HG02623 (cell line): ENCODE measurements around the gene TMEM9B.
"Not testable (repeated sequence)": the region's sequence is repeated elsewhere in the genome, so short reads cannot be mapped to it uniquely, and the experiment has no call there.

Source experiments
- ATAC-seq: cut with Tn5 transposase; IDR thresholded peaks from one replicate; pipeline ENCODE4 v1.9.1; 2021; ENCODE audit warnings: moderate library complexity; ENCODE audit not compliant: unreplicated experiment

Gene TMEM9B

GRCh38 chr11:8964324-8965320, at the start of gene TMEM9B:
TSS of gene TMEM9B (minus strand) at chr11:8964442. CDS start at chr11:8964313, 129 bp downstream.
- peak; percentile 82 for ATAC-seq

DNA sequence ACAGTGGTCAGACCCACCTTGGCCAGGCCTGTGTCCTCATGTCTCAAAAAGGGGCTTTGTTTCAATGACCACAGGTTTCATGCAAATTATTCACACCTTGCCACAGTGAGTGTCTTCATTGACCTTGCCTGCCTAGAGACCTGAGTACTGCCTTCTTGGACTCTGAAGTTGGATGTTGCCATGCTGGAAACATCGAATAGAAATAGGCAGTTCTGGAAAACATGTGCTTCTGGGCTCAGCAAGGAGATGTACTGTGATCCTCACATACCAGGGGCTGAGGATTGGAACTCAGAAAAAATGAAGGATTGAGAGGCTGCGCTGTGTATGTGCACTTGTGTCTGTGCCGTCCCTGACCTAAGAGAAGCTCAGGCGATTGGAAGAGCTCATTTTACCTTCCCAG, 49.1 kb upstream of the TMEM9B start:
- ATAC-seq, result no peak

GRCh38 chr11:9009538-9009937, 45.3 kb upstream of the TMEM9B start:
- not testable (repeated sequence) for ATAC-seq

- ATAC-seq, result no peak
Observed at GRCh38 chr11:9008661-9009060, 44.4 kb upstream of the TMEM9B start.

DNA sequence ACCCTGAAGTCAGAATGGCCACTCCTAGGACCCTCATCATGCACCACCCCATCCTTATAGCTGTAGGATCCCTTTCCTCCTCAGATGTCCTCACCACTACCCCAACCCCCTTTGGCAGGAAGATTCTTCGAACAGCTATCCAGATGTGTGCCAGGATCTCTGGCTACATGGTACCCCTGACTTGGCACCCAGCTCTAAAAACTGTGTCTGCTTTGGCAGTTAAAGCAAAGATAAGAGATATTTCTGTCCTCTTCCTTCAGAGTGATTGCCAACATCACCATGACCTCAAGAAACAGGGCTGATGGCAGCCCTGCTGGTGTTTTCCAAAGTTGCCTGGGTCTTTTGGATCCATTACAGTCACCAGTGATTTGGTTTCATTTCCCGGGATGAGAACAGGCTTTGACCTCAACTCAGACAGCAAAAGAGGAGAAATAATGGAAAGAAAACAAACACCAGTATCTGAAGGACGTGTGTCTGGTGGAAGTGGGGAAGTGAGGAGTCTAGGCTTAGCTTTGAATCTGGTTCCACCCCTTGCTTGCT, 43.8 kb upstream of the TMEM9B start:
- ATAC-seq, result no peak

DNA sequence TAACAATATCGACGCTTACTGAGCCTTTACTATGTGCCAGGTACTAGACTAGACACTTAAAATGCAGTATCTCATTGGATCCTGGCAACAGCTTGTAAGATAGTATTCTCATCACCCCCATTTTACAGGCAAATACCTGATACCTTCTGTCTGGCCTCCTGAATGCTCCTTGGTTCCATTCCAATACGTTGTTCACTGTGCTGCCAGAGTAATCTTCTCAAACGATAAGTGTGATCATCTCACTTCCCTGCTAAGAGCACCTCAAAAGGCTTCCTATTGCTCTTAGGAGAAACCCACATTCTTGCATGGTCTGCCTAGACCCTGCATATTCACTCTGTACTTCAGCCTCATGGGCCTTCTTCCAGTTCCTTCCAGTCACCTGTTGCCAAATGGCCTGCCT, 40.8 kb upstream of the TMEM9B start:
- ATAC-seq, result no peak

GRCh38 chr11:9004183-9004926, 40.1 kb upstream of the TMEM9B start:
- ATAC-seq, result no peak

GRCh38 chr11:9003573-9004182, 39.4 kb upstream of the TMEM9B start, which contains the start of gene NRIP3:
TSS of gene NRIP3 (minus strand) at chr11:9004001. CDS start at chr11:9003935, 66 bp downstream.
- no peak for ATAC-seq

GRCh38 chr11:9002920-9003572, 38.8 kb upstream of the TMEM9B start:
- no peak for ATAC-seq

GRCh38 chr11:9001736-9002135, 37.5 kb upstream of the TMEM9B start:
- no peak for ATAC-seq

DNA sequence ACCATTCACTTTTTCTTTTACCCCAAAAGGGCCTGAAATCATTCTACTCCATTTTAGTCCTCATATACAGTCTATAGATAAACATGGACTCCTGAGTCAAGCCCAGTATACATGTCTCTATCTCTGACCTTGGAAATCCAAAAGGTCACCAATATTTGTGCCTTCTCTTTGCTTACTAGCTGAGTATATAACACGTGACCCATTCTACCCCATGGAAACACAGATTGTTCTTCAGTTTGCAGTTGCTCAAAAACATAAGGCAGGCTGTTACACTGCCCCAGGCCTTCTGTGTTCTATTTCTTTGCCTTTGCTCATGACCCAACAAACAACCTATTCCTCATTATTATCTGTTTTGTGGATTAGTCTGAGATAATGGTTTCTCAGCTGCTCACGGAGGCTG, 33.8 kb upstream of the TMEM9B start:
- ATAC-seq, result no peak

- no peak for ATAC-seq
Observed at GRCh38 chr11:8997451-8997850, 33.2 kb upstream of the TMEM9B start.

DNA sequence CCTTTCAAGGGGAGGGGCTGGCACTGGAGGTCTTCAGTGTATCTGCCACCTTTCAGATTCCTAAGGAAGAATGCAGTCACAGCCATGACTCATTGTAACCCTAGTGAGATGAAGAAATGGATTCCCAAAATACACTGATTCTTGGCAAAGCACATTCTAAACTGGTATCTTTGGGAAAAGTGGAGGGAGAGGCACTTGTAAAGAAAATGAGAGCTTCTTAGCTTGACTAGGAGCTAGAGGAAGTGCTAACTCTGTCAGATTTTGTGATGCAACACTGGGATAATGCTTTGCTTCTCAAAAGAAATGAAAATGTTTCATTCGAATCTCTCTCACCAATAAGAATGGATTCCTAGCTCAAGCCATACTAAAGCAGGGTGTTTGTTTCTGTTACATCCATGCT, 25.2 kb upstream of the TMEM9B start:
- ATAC-seq, result no peak

GRCh38 chr11:8988329-8989234, 24.3 kb upstream of the TMEM9B start:
- ATAC-seq, result no peak

DNA sequence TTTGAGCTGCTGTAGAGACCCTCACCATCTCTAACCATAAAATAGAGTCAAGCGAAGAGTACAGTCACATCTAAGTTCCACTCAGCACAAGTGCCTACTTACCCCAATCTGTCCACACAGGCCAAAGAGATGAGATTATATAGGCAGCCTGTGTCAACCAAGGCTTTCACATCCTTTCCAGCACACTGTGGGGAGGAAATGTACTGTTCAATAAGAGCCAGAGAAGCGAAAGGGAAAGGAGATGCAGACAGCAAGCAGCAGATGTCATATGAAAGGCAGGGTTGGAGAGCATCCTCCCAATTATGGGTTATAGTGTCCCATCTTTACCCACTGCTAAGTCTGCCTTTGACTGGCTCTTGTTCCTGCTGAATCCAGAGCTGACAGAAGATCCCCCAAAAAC, 23.2 kb upstream of the TMEM9B start:
- ATAC-seq, result no peak

GRCh38 chr11:8986772-8987171, 22.5 kb upstream of the TMEM9B start:
- not testable (repeated sequence) for ATAC-seq

GRCh38 chr11:8985462-8985861, 21.2 kb upstream of the TMEM9B start:
- ATAC-seq, result no peak

DNA sequence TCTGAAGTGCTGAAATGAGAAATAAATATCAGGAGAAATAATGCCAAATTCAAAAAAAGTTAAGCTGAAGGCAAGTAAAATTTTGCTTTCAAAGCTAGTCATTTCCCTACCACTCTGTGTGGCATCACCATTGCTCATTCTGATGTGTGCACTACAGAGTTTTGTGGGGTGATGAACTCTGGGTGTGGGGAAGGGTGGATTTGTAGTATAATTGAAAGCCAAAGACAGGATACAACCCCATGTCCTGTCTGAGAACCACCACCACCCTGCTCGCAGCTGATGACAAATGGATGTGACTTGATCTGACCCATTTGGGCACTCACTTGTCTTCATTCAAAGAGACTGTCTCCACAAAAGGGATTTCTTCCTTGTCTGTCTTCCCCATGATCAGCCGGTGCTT, 19.3 kb upstream of the TMEM9B start:
- ATAC-seq, result no peak

GRCh38 chr11:8980485-8980884, 16.2 kb upstream of the TMEM9B start:
- no peak for ATAC-seq
